Measurements from ENCODE around the gene SAFB2.
"Not testable (repeated sequence)": the region's sequence is repeated elsewhere in the genome, so short reads cannot be mapped to it uniquely, and the experiment has no call there.

Gene SAFB2

GRCh38 chr19:5632241-5632612, 9.7 kb upstream of the SAFB2 start:
- DNase-seq, result no peak

GRCh38 chr19:5631567-5632240, 9.1 kb upstream of the SAFB2 start:
- DNase-seq, result no peak

- no peak for DNase-seq
Measured at GRCh38 chr19:5628919-5629481, 6.4 kb upstream of the SAFB2 start.

- no peak for DNase-seq
Measured at GRCh38 chr19:5628461-5628860, 5.9 kb upstream of the SAFB2 start.

GRCh38 chr19:5627395-5627904, 4.9 kb upstream of the SAFB2 start:
- no peak for DNase-seq

GRCh38 chr19:5625641-5626040, 3.1 kb upstream of the SAFB2 start:
- DNase-seq, result no peak

GRCh38 chr19:5624741-5625278, 2.2 kb upstream of the SAFB2 start:
- no peak for DNase-seq

GRCh38 chr19:5624018-5624663, 1.6 kb upstream of the SAFB2 start:
- DNase-seq, result no peak

- DNase-seq, result no peak
Measured at GRCh38 chr19:5623397-5624017, 931 bp upstream of the SAFB2 start.

GRCh38 chr19:5621945-5622464, 571 bp downstream of the SAFB2 start:
- no peak for DNase-seq

- no peak for DNase-seq
Measured at GRCh38 chr19:5621311-5621944, 1.1 kb downstream of the SAFB2 start.

- no peak for DNase-seq
Measured at GRCh38 chr19:5619946-5620345, 2.6 kb downstream of the SAFB2 start.

- DNase-seq, result no peak
Measured at GRCh38 chr19:5618591-5618990, 4.0 kb downstream of the SAFB2 start.

- no peak for DNase-seq
Measured at GRCh38 chr19:5617080-5617479, 5.5 kb downstream of the SAFB2 start.

GRCh38 chr19:5615756-5616327, 6.7 kb downstream of the SAFB2 start:
- DNase-seq, result no peak

- no peak for DNase-seq
Measured at GRCh38 chr19:5612891-5613865, 9.4 kb downstream of the SAFB2 start.

GRCh38 chr19:5609881-5610448, 12.6 kb downstream of the SAFB2 start:
- no peak for DNase-seq

- not testable (repeated sequence) for DNase-seq
Measured at GRCh38 chr19:5608766-5609165, 13.8 kb downstream of the SAFB2 start.

- DNase-seq, result no peak
Measured at GRCh38 chr19:5608291-5608690, 14.3 kb downstream of the SAFB2 start.

- no peak for DNase-seq
Measured at GRCh38 chr19:5607318-5608275, 15.0 kb downstream of the SAFB2 start.

All from NCI-H1436 (cell line).